Fibroblast of pulmonary artery (primary cell): ENCODE results near the gene RIN3.

Experiments
- DNase-seq: peaks from one replicate; pipeline ENCODE4 v3.0.0-alpha.2; 2010; ENCODE audit warnings: low read depth
- H3K4me3 ChIP-seq: replicated peaks from 2 replicates; pipeline ENCODE4 v1.5.1; 2011; ENCODE audit warnings: low read depth, mild to moderate bottlenecking, control low read depth, low read length, moderate library complexity
- CTCF ChIP-seq: IDR thresholded peaks from 2 replicates; pipeline ENCODE4 v1.5.1; 2011; ENCODE audit warnings: mild to moderate bottlenecking, control low read depth, low read length, inconsistent platforms; ENCODE audit errors: missing control alignments

RIN3 gene

GRCh38 chr14:92493024-92493423 lies 20.6 kb upstream of the RIN3 start:
- H3K4me3 ChIP-seq, result no peak overlapping the region
- no peak for TF ChIP-seq CTCF
- DNase-seq, result no peak

- H3K4me3 ChIP-seq, result no peak overlapping the region
- no peak for DNase-seq
- no peak for TF ChIP-seq CTCF
Measured at GRCh38 chr14:92493492-92493891, 20.1 kb upstream of the RIN3 start.

- H3K4me3 ChIP-seq, result no peak overlapping the region
- no peak for DNase-seq
- no peak for TF ChIP-seq CTCF
Measured at GRCh38 chr14:92494512-92494911, 19.1 kb upstream of the RIN3 start.

- no peak overlapping the region for H3K4me3 ChIP-seq
- DNase-seq, result peak; percentile 60
- TF ChIP-seq CTCF, result no peak
Measured at GRCh38 chr14:92495027-92495426, 18.6 kb upstream of the RIN3 start.

- no peak for TF ChIP-seq CTCF
- no peak overlapping the region for H3K4me3 ChIP-seq
- no peak for DNase-seq
Measured at GRCh38 chr14:92496191-92496857, 17.3 kb upstream of the RIN3 start.

GRCh38 chr14:92497391-92497790 lies 16.2 kb upstream of the RIN3 start:
- H3K4me3 ChIP-seq, result no peak overlapping the region
- TF ChIP-seq CTCF, result no peak
- no peak for DNase-seq

- DNase-seq, result no peak
- TF ChIP-seq CTCF, result no peak
- H3K4me3 ChIP-seq, result no peak overlapping the region
Measured at GRCh38 chr14:92499234-92499633, 14.3 kb upstream of the RIN3 start.
